ENCODE results near the gene ZBP1.

Gene ZBP1

GRCh38 chr20:57649617-57650015, 29.4 kb upstream of the ZBP1 start:
- peak overlapping the region; percentile 31 for H3K27ac ChIP-seq
- TF ChIP-seq CTCF (conservative IDR thresholded peaks at IDR 0.05) = no peak

GRCh38 chr20:57648878-57649616, 28.8 kb upstream of the ZBP1 start:
- no peak for TF ChIP-seq CTCF (conservative IDR thresholded peaks at IDR 0.05)
- H3K27ac ChIP-seq = peak overlapping the region; percentile 31

GRCh38 chr20:57647933-57648785, 27.9 kb upstream of the ZBP1 start:
- H3K27ac ChIP-seq = peak overlapping the region; percentile 31; the same call in 1 of the 2 replicates
- no peak for TF ChIP-seq CTCF (conservative IDR thresholded peaks at IDR 0.05)

GRCh38 chr20:57647006-57647932, 27.0 kb upstream of the ZBP1 start:
- peak overlapping the region; percentile 9; the same call in 1 of the 2 replicates for H3K27ac ChIP-seq
- no peak for TF ChIP-seq CTCF (conservative IDR thresholded peaks at IDR 0.05)

- no peak for TF ChIP-seq CTCF (conservative IDR thresholded peaks at IDR 0.05)
- H3K27ac ChIP-seq = no peak overlapping the region
These were observed 18.6 kb upstream of the ZBP1 start for GRCh38 chr20:57638895-57639236.

GRCh38 chr20:57638173-57638894, 18.1 kb upstream of the ZBP1 start:
- no peak for TF ChIP-seq CTCF (conservative IDR thresholded peaks at IDR 0.05)
- H3K27ac ChIP-seq = no peak overlapping the region
